GM21528 (cell line): ENCODE measurements around the gene MSI2.

Experiments
- ATAC-seq: cut with Tn5 transposase; IDR thresholded peaks from one replicate; pipeline ENCODE4 v1.9.1; 2021; ENCODE audit warnings: mild to moderate bottlenecking, moderate library complexity; ENCODE audit not compliant: unreplicated experiment, low FRiP score

MSI2 gene

GRCh38 chr17:57363580-57363979, 107.3 kb downstream of the MSI2 start:
- no peak for ATAC-seq

- ATAC-seq, result no peak
These were observed 107.8 kb downstream of the MSI2 start for GRCh38 chr17:57363998-57364643.

GRCh38 chr17:57365420-57365819, 109.1 kb downstream of the MSI2 start:
- ATAC-seq, result no peak

- ATAC-seq, result no peak
These were observed 109.8 kb downstream of the MSI2 start for GRCh38 chr17:57366177-57366557.

GRCh38 chr17:57366558-57367351, 110.4 kb downstream of the MSI2 start:
- ATAC-seq, result no peak

GRCh38 chr17:57368637-57369336, 112.5 kb downstream of the MSI2 start:
- no peak for ATAC-seq

- ATAC-seq, result no peak
These were observed 113.2 kb downstream of the MSI2 start for GRCh38 chr17:57369509-57369945.

- no peak for ATAC-seq
These were observed 113.8 kb downstream of the MSI2 start for GRCh38 chr17:57370037-57370581.

- no peak for ATAC-seq
These were observed 114.3 kb downstream of the MSI2 start for GRCh38 chr17:57370619-57371018.

GRCh38 chr17:57372156-57372555, 115.8 kb downstream of the MSI2 start:
- ATAC-seq, result no peak

- ATAC-seq, result no peak
These were observed 116.7 kb downstream of the MSI2 start for GRCh38 chr17:57373048-57373447.

- ATAC-seq, result no peak
These were observed 117.4 kb downstream of the MSI2 start for GRCh38 chr17:57373756-57374155.

- ATAC-seq, result no peak
These were observed 118.9 kb downstream of the MSI2 start for GRCh38 chr17:57375040-57375769.

- no peak for ATAC-seq
These were observed 119.5 kb downstream of the MSI2 start for GRCh38 chr17:57375770-57376225.

GRCh38 chr17:57377094-57377493, 120.8 kb downstream of the MSI2 start:
- ATAC-seq, result no peak

GRCh38 chr17:57379237-57379894, 123.0 kb downstream of the MSI2 start:
- no peak for ATAC-seq

- no peak for ATAC-seq
These were observed 123.6 kb downstream of the MSI2 start for GRCh38 chr17:57379895-57380434.

GRCh38 chr17:57381498-57381897, 125.2 kb downstream of the MSI2 start:
- no peak for ATAC-seq

- ATAC-seq, result no peak
These were observed 127.9 kb downstream of the MSI2 start for GRCh38 chr17:57384219-57384618.

- ATAC-seq, result no peak
These were observed 129.7 kb downstream of the MSI2 start for GRCh38 chr17:57385975-57386374.
